H1 (cell line): Measurements from ENCODE around the gene PJA1. TPM values are rescaled to one million over a fixed set of nuclear protein-coding genes. Genes with fewer than 3 reads are reported as not detected.

Source experiments
- CTCF ChIA-PET: fragments of 300-600 bp; sonication (Branson Sonifier 250); formaldehyde crosslinking; loops from one replicate; lab custom pipeline; 2021; ENCODE audit not compliant: partially characterized antibody; lab: Charles Lee
- POLR2A ChIA-PET: fragments of 300-600 bp; sonication (Branson Sonifier 250); formaldehyde crosslinking; loops from one replicate; lab custom pipeline; 2021; ENCODE audit warnings: inconsistent platforms; ENCODE audit not compliant: partially characterized antibody; lab: Charles Lee
- DNase-seq, 2 experiments: peaks; one replicate each; pipeline versions ENCODE4 v3.0.0 to v3.0.0-alpha.2; 2010 to 2022; ENCODE audit warnings: low spot score in 2 of 2, low read depth in 1 of 2, mixed read lengths in 1 of 2
- FAIRE-seq: peaks from 2 replicates; lab custom pipeline; 2011; peaks lifted over from hg19 to GRCh38; lab: Jason Lieb, UNC
- H2AFZ ChIP-seq: 2 replicates; pipeline ENCODE4 v1.8.1; 2012; ENCODE audit warnings: low read length, inconsistent platforms
- H2AK5ac ChIP-seq: 2 replicates; pipeline ENCODE4 v1.6.1; 2013; ENCODE audit warnings: low read depth, low read length
- H2BK120ac ChIP-seq: replicated peaks from 2 replicates; pipeline ENCODE3; 2013; ENCODE audit warnings: low read depth, low read length, inconsistent platforms
- H2BK12ac ChIP-seq: 2 replicates; pipeline ENCODE4 v1.6.1; 2013; ENCODE audit warnings: low read depth, low read length
- H2BK15ac ChIP-seq: 2 replicates; pipeline ENCODE4 v1.6.1; 2013; ENCODE audit warnings: low read length
- H2BK20ac ChIP-seq: 2 replicates; pipeline ENCODE4 v1.6.1; 2013; ENCODE audit warnings: low read length
- H2BK5ac ChIP-seq: 2 replicates; pipeline ENCODE4 v1.6.1; 2013; ENCODE audit warnings: low read depth, low read length
- H3K14ac ChIP-seq: 2 replicates; pipeline ENCODE4 v1.6.1; 2013; ENCODE audit warnings: inconsistent platforms; ENCODE audit not compliant: insufficient read length
- H3K18ac ChIP-seq: 2 replicates; pipeline ENCODE4 v1.6.1; 2013; ENCODE audit warnings: low read length; ENCODE audit errors: extremely low read depth
- H3K23ac ChIP-seq: 2 replicates; pipeline ENCODE4 v1.6.1; 2013; ENCODE audit warnings: inconsistent platforms; ENCODE audit not compliant: insufficient read length
- H3K23me2 ChIP-seq: 2 replicates; pipeline ENCODE4 v1.6.1; 2013; ENCODE audit warnings: low read depth, low read length
- H3K27ac ChIP-seq: 2 replicates; pipeline ENCODE4 v1.6.1; 2011; ENCODE audit warnings: low read depth, low read length, inconsistent platforms
- H3K27me3 ChIP-seq, 4 experiments: replicated peaks in 1 of 4; 1 replicate in 1 of 4; 2 replicates in 3 of 4; pipeline versions ENCODE4 v1.6.1 to v1.8.1; 2011 to 2013; ENCODE audit warnings: low read length in 3 of 4, mild to moderate bottlenecking in 3 of 4, inconsistent platforms in 2 of 4, mixed read lengths in 2 of 4, moderate library complexity in 1 of 4; ENCODE audit not compliant: control insufficient read depth in 3 of 4, insufficient read depth in 3 of 4; ENCODE audit errors: extremely low read depth in 1 of 4
- H3K36me3 ChIP-seq, 4 experiments: 2 replicates each; pipeline versions ENCODE4 v1.6.1 to v1.8.1; 2011 to 2013; ENCODE audit warnings: mild to moderate bottlenecking in 4 of 4, low read length in 3 of 4, moderate library complexity in 2 of 4, control low read depth in 1 of 4, inconsistent platforms in 1 of 4; ENCODE audit not compliant: insufficient read depth in 4 of 4, control insufficient read depth in 2 of 4
- H3K4ac ChIP-seq: replicated peaks from 2 replicates; pipeline ENCODE3; 2013; ENCODE audit warnings: low read length, low read depth, mixed read lengths, inconsistent platforms; ENCODE audit not compliant: insufficient read length
- H3K4me1 ChIP-seq, 4 experiments: replicated peaks in 1 of 4; 1 replicate in 1 of 4; 2 replicates in 3 of 4; pipeline versions ENCODE4 v1.6.1 to v1.8.1; 2011 to 2013; ENCODE audit warnings: low read length in 3 of 4, inconsistent platforms in 2 of 4, mixed read lengths in 1 of 4; ENCODE audit not compliant: insufficient read depth in 4 of 4, control insufficient read depth in 3 of 4
- H3K4me2 ChIP-seq, 2 experiments: 2 replicates each; pipeline versions ENCODE4 v1.6.1 to v1.8.1; 2011 to 2013; ENCODE audit warnings: low read depth in 2 of 2, low read length in 2 of 2, control low read depth in 1 of 2, inconsistent platforms in 1 of 2, mild to moderate bottlenecking in 1 of 2; ENCODE audit not compliant: insufficient read depth in 1 of 2
- H3K4me3 ChIP-seq, 4 experiments: fragments of 200-600, 300-600 bp in 1 of 4; sonication (generic), shearing (Covaris generic), sonication (Bioruptor Twin) in 1 of 4; 2 replicates each; pipeline versions ENCODE4 v1.5.1 to v1.8.1; 2011 to 2016; ENCODE audit warnings: low read length in 4 of 4, low read depth in 3 of 4, control low read depth in 2 of 4, inconsistent platforms in 2 of 4, mild to moderate bottlenecking in 2 of 4, mixed read lengths in 1 of 4, moderate library complexity in 1 of 4; ENCODE audit not compliant: insufficient read depth in 2 of 4; ENCODE audit errors: extremely low read depth in 1 of 4
- H3K56ac ChIP-seq: replicated peaks from 2 replicates; pipeline ENCODE3; 2013; ENCODE audit warnings: low read depth, mild to moderate bottlenecking, mixed read lengths, low read length, inconsistent platforms; ENCODE audit not compliant: insufficient read length
- H3K79me1 ChIP-seq: 2 replicates; pipeline ENCODE4 v1.6.1; 2013; ENCODE audit warnings: low read depth, low read length, control low read depth
- H3K79me2 ChIP-seq, 2 experiments: 2 replicates each; pipeline versions ENCODE4 v1.6.1 to v1.8.1; 2012 to 2013; ENCODE audit warnings: low read length in 2 of 2, mild to moderate bottlenecking in 2 of 2, inconsistent platforms in 1 of 2; ENCODE audit not compliant: insufficient read depth in 2 of 2, control insufficient read depth in 1 of 2
- H3K9ac ChIP-seq, 4 experiments: replicated peaks in 1 of 4; 1 replicate in 1 of 4; 2 replicates in 3 of 4; pipeline versions ENCODE4 v1.6.1 to v1.8.1; 2011 to 2013; ENCODE audit warnings: low read depth in 3 of 4, low read length in 3 of 4, control low read depth in 2 of 4, mild to moderate bottlenecking in 2 of 4, moderate library complexity in 2 of 4, inconsistent platforms in 1 of 4; ENCODE audit errors: extremely low read depth in 1 of 4
- H3K9me3 ChIP-seq, 2 experiments: 2 replicates each; pipeline versions ENCODE4 v1.6.1 to v1.8.1; 2012 to 2013; ENCODE audit warnings: mild to moderate bottlenecking in 2 of 2, moderate library complexity in 2 of 2, control low read depth in 1 of 2, inconsistent platforms in 1 of 2, low read depth in 1 of 2, low read length in 1 of 2, mixed read lengths in 1 of 2; ENCODE audit not compliant: insufficient read depth in 2 of 2
- H4K20me1 ChIP-seq, 2 experiments: replicated peaks in 1 of 2; 2 replicates each; pipeline versions ENCODE3 to v1.8.1; 2011 to 2013; ENCODE audit warnings: inconsistent platforms in 2 of 2, low read length in 2 of 2, mild to moderate bottlenecking in 1 of 2; ENCODE audit not compliant: insufficient read depth in 2 of 2, control insufficient read depth in 1 of 2
- H4K5ac ChIP-seq: 2 replicates; pipeline ENCODE4 v1.6.1; 2013; ENCODE audit warnings: low read length, low read depth, mixed read lengths, inconsistent platforms; ENCODE audit not compliant: insufficient read length
- H4K8ac ChIP-seq: 2 replicates; pipeline ENCODE4 v1.8.0; 2013; ENCODE audit warnings: mild to moderate bottlenecking, moderate library complexity, low read length, inconsistent platforms; ENCODE audit not compliant: insufficient read depth; ENCODE audit errors: extremely low read depth
- H4K91ac ChIP-seq: replicated peaks from 2 replicates; pipeline ENCODE3; 2013; ENCODE audit warnings: low read length, mixed read lengths, inconsistent platforms; ENCODE audit not compliant: insufficient read length
- CTBP2 ChIP-seq: IDR thresholded peaks from 2 replicates; pipeline ENCODE4 v1.7.0; 2011; ENCODE audit warnings: borderline replicate concordance, mild to moderate bottlenecking, moderate library complexity, mixed read lengths, low read length; ENCODE audit not compliant: insufficient read depth, insufficient read length
- EZH2 ChIP-seq: fragments of 200-600 bp; sonication (generic); IDR thresholded peaks from 2 replicates; pipeline ENCODE4 v1.7.1; 2012; ENCODE audit warnings: low read depth, mild to moderate bottlenecking, moderate library complexity, low read length, inconsistent platforms; ENCODE audit not compliant: severe bottlenecking
- PHF8 ChIP-seq: fragments of 200-600 bp; sonication (generic); conservative IDR thresholded peaks from 2 replicates; pipeline ENCODE4 v1.7.1; 2012; ENCODE audit warnings: low read depth, mild to moderate bottlenecking, inconsistent platforms, low read length, moderate library complexity
- SRF ChIP-seq: IDR thresholded peaks from 2 replicates; pipeline ENCODE4 v1.6.1; 2011; ENCODE audit warnings: mild to moderate bottlenecking, low read depth, low read length, moderate library complexity
- TCF12 ChIP-seq: IDR thresholded peaks from 2 replicates; pipeline ENCODE4 v1.6.1; 2011; ENCODE audit warnings: low read depth, mild to moderate bottlenecking, low read length
- ZNF274 ChIP-seq: IDR thresholded peaks from 2 replicates; pipeline ENCODE4 v1.7.0; 2012; ENCODE audit warnings: low read length, borderline replicate concordance; ENCODE audit errors: extremely low read depth
- WGBS, 2 experiments: shearing (Covaris generic) in 1 of 2; methylation state at CpG; one replicate each; pipeline versions ENCODE4 v1.1.6 to v1.1.7; 2013 to 2015; ENCODE audit warnings: low lambda C conversion rate in 2 of 2, mixed read lengths in 2 of 2, inconsistent platforms in 1 of 2, low coverage in 1 of 2, missing lambda C conversion rate in 1 of 2; ENCODE audit not compliant: insufficient replicate concordance in 2 of 2, insufficient coverage in 1 of 2, insufficient read length in 1 of 2; ENCODE audit errors: extremely low coverage in 1 of 2, missing lambda C conversion rate in 1 of 2; 5-methylcytosine and 5-hydroxymethylcytosine counted together
- polyA plus RNA-seq, 7 experiments: library from polyadenylated mRNA; depleted of rRNA in 3 of 7; stranded (reverse) in 5 of 7; unstranded in 2 of 7; fragments of >200 nt in 5 of 7; fragments of 200-250 nt in 2 of 7; gene quantifications; 1 replicate in 5 of 7; 2 replicates in 1 of 7; 4 replicates in 1 of 7; pipeline versions ENCODE4 v1.2.1 to v1.2.3, GENCODE V29; 2011 to 2013; ENCODE audit warnings: missing spikeins in 2 of 7, mixed read lengths in 2 of 7
- total RNA-seq: library from RNA; stranded (reverse); fragmentation: NEBNext Ultra II Directional; extraction: Animal tissue kit (Norgen Biotek cat#: 25700); gene quantifications from 2 replicates; pipeline ENCODE4 v1.2.1, GENCODE V29; 2021

Gene PJA1
- total and polyA plus RNA-seq, 2 of the 8 experiments (the other 6 are each of a cell fraction or from before 2014, with no cell fraction given), result 25.7 to 37.0 TPM

- Histone ChIP-seq H4K8ac (peak overlapping the region; percentile 71), H4K20me1 (no peaks in the 10 kb centered on the region), H3K27me3 (no peaks in the 10 kb centered on the region), H3K27ac (peak overlapping the region; percentile 75), H3K36me3 (no peaks in the 10 kb centered on the region), H3K23ac (no peak overlapping the region), H3K56ac (peak overlapping the region; percentile 59), H3K9ac (peak overlapping the region in 2 of 4 experiments; percentile 48 to 61; a peak in 5 of 7 replicates), H3K4me2 (peak overlapping the region; percentile 64 to 66), H3K4me3 (peak overlapping the region in 2 of 4 experiments; percentile 5 to 42; a peak in 2 of 8 replicates), H2AK5ac (no peak overlapping the region), H3K18ac (peak overlapping the region; percentile 87), H2BK15ac (0 out of 2 replicates have a peak overlapping the region, but pooled peaks have one; percentile 72), H2BK12ac (peak overlapping the region; percentile 90; the same call in 1 of the 2 replicates), H3K79me1 (no peaks in the 10 kb centered on the region), H3K79me2 (no peaks in the 10 kb centered on the region), H3K14ac (no peak overlapping the region), H2BK120ac (peak overlapping the region; percentile 54), H3K23me2 (no peaks in the 10 kb centered on the region; the same call in 1 of the 2 replicates), H2BK5ac (peak overlapping the region; percentile 80; the same call in 1 of the 2 replicates), H3K9me3 (no peaks in the 10 kb centered on the region), H4K91ac (peak overlapping the region; percentile 65), H4K5ac (peak overlapping the region; percentile 77), H2BK20ac (peak overlapping the region; percentile 48; the same call in 1 of the 2 replicates), H3K4me1 (peaks cover 7 to 28% (median 21%) of the 10 kb centered on the region in 4 experiments), H2AFZ (no peak overlapping the region; the same call in 1 of the 2 replicates), H3K4ac (no peak overlapping the region)
- ChIA-PET CTCF (interaction anchor here (0.7 to 3.5 kb wide), 13 partner anchors 8 to 309 kb away, joined by 3 to 16 read pairs (median 4); no protein-coding TSS in a partner anchor), POLR2A (interaction anchor here (0.8 to 2.4 kb wide), 11 partner anchors 9 to 78 kb away, joined by 3 to 13 read pairs (median 5); no protein-coding TSS in a partner anchor)
- TF ChIP-seq PHF8, result no peak
- no peak for TF ChIP-seq SRF
- TF ChIP-seq CTBP2, result no peak
- TF ChIP-seq TCF12, result no peak
- no peak for TF ChIP-seq ZNF274
- TF ChIP-seq EZH2, result no peak
- DNase-seq (peak in 1 of 2 experiments; percentile 69), FAIRE-seq (no peak)
- 55% methylated on average over 3 of the region's 42 CpGs; no CpG with 5 or more reads in 1 of the 2 experiments for WGBS, 2 experiments
Observed at GRCh38 chrX:69136546-69137331, 28.5 kb downstream of the PJA1 start.
